ENCODE measurements around the gene GUCY1A2. TPM values are rescaled to one million over a fixed set of nuclear protein-coding genes. Genes with fewer than 3 reads are reported as not detected.

Gene GUCY1A2
- total RNA-seq, 2 donors from 2014 or later: 0.77 to 1.2 TPM

- H3K9me3 ChIP-seq: no peaks in the 10 kb centered on the region
- H3K9ac ChIP-seq (ENCODE audit: low read depth in 2 of 2, low read length in 2 of 2): no peak overlapping the region
- no peaks in the 10 kb centered on the region for H3K27me3 ChIP-seq
- TF ChIP-seq CTCF (IDR thresholded peaks at IDR 0.05): no peak
- intact Hi-C loops (cut with DNase I): no loop called here
- H3K36me3 ChIP-seq: no peaks in the 10 kb centered on the region
- no peak for DNase-seq
- H3K4me1 ChIP-seq: no peaks in the 10 kb centered on the region
- H3K4me3 ChIP-seq: no peak overlapping the region
- no peak overlapping the region for H3K27ac ChIP-seq
Observed at GRCh38 chr11:106728379-106728778, 289.9 kb downstream of the GUCY1A2 start.

GRCh38 chr11:106727256-106727655, 291.0 kb downstream of the GUCY1A2 start:
- H3K4me3 ChIP-seq: no peak overlapping the region
- H3K9ac ChIP-seq (ENCODE audit: low read depth in 2 of 2, low read length in 2 of 2): no peak overlapping the region
- H3K27ac ChIP-seq: no peak overlapping the region
- intact Hi-C loops (cut with DNase I): no loop called here
- H3K9me3 ChIP-seq: no peaks in the 10 kb centered on the region
- no peaks in the 10 kb centered on the region for H3K27me3 ChIP-seq
- no peaks in the 10 kb centered on the region for H3K36me3 ChIP-seq
- no peaks in the 10 kb centered on the region for H3K4me1 ChIP-seq
- TF ChIP-seq CTCF (IDR thresholded peaks at IDR 0.05): no peak
- no peak for DNase-seq

GRCh38 chr11:106724293-106724892, 293.9 kb downstream of the GUCY1A2 start:
- Histone ChIP-seq H3K9ac (ENCODE audit: low read depth in 2 of 2, low read length in 2 of 2) (no peak overlapping the region), H3K9me3 (no peaks in the 10 kb centered on the region), H3K4me3 (no peak overlapping the region), H3K4me1 (no peaks in the 10 kb centered on the region), H3K27me3 (no peaks in the 10 kb centered on the region), H3K36me3 (no peaks in the 10 kb centered on the region), H3K27ac (no peak overlapping the region)
- no peak for DNase-seq
- intact Hi-C loops (cut with DNase I): no loop called here
- TF ChIP-seq CTCF (IDR thresholded peaks at IDR 0.05): no peak

GRCh38 chr11:106723071-106723470, 295.2 kb downstream of the GUCY1A2 start:
- no peaks in the 10 kb centered on the region for H3K36me3 ChIP-seq
- no peak overlapping the region for H3K9ac ChIP-seq (ENCODE audit: low read depth in 2 of 2, low read length in 2 of 2)
- no peaks in the 10 kb centered on the region for H3K4me1 ChIP-seq
- TF ChIP-seq CTCF (IDR thresholded peaks at IDR 0.05): no peak
- H3K9me3 ChIP-seq: no peaks in the 10 kb centered on the region
- no peaks in the 10 kb centered on the region for H3K27me3 ChIP-seq
- no peak for DNase-seq
- no peak overlapping the region for H3K4me3 ChIP-seq
- intact Hi-C loops (cut with DNase I): no loop called here
- no peak overlapping the region for H3K27ac ChIP-seq

- no peak for DNase-seq
- intact Hi-C loops (cut with DNase I): no loop called here
- H3K27me3 ChIP-seq: no peaks in the 10 kb centered on the region
- H3K27ac ChIP-seq: no peak overlapping the region
- no peak overlapping the region for H3K9ac ChIP-seq (ENCODE audit: low read depth in 2 of 2, low read length in 2 of 2)
- H3K9me3 ChIP-seq: no peaks in the 10 kb centered on the region
- TF ChIP-seq CTCF (IDR thresholded peaks at IDR 0.05): no peak
- no peaks in the 10 kb centered on the region for H3K36me3 ChIP-seq
- H3K4me3 ChIP-seq: no peak overlapping the region
- H3K4me1 ChIP-seq: no peaks in the 10 kb centered on the region
Observed at GRCh38 chr11:106717222-106717621, 301.1 kb downstream of the GUCY1A2 start.
